Midbrain (tissue), 1 donor: ENCODE data around the gene CD83.
"Not testable (repeated sequence)": the region's sequence is repeated elsewhere in the genome, so short reads cannot be mapped to it uniquely, and the experiment has no call there.

Source experiments
- DNase-seq: peaks from one replicate; lab custom pipeline; 2025; lab: John Stamatoyannopoulos, UW

CD83 gene

GRCh38 chr6:14149053-14149738 is 31.6 kb downstream of the CD83 start:
- no peak for DNase-seq

DNA sequence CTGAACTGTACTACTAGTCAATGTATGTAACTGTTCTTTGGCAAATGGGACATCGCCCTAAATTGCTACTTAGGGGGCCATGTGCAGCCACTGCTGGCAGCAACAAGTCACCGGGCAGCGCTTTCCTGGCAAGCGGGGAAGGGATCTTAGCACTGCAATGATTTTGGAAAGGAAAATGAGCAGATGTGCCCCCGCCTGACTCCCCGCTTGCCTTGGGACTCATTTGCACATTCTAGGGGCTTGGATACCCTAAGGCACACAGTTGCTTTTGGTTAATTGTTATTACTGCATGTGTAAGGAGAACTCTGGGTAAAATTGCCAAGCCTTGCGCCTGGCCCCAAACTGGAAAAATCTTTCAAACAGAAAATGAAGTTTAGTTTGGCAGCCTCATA is 32.2 kb downstream of the CD83 start:
- no peak for DNase-seq

- not testable (repeated sequence) for DNase-seq
These were observed 33.7 kb downstream of the CD83 start for GRCh38 chr6:14151300-14151699.

GRCh38 chr6:14151773-14152172 is 34.2 kb downstream of the CD83 start:
- no peak for DNase-seq

GRCh38 chr6:14153228-14153627 is 35.7 kb downstream of the CD83 start:
- DNase-seq: no peak

GRCh38 chr6:14159090-14159489 is 41.5 kb downstream of the CD83 start:
- DNase-seq: no peak

DNA sequence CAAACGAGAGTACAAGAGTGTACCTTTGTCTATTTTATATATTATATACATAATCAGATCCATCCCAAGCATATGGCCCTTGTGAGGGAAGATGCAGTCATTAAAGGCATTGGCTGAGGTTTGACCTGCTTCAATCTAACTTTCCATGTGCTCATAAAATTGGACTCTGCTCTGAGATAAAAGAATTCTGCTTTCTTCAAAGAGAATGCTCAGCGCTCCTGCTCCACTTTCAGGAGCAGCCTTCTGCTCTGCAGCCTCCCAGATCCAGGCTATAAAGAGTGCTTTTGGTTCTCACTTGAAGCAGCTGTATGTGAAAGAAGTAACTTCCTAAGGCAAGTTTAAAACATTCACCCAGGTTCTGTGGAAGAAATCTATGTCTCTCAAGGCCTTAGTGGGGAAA is 45.3 kb downstream of the CD83 start:
- no peak for DNase-seq

- no peak for DNase-seq
These were observed 47.5 kb downstream of the CD83 start for GRCh38 chr6:14165091-14165490.

- DNase-seq: no peak
These were observed 49.3 kb downstream of the CD83 start for GRCh38 chr6:14166839-14167238.

GRCh38 chr6:14170128-14170527 is 52.6 kb downstream of the CD83 start:
- DNase-seq: no peak

GRCh38 chr6:14172562-14172961 is 55.0 kb downstream of the CD83 start:
- no peak for DNase-seq

GRCh38 chr6:14174226-14174625 is 56.7 kb downstream of the CD83 start:
- DNase-seq: no peak

DNA sequence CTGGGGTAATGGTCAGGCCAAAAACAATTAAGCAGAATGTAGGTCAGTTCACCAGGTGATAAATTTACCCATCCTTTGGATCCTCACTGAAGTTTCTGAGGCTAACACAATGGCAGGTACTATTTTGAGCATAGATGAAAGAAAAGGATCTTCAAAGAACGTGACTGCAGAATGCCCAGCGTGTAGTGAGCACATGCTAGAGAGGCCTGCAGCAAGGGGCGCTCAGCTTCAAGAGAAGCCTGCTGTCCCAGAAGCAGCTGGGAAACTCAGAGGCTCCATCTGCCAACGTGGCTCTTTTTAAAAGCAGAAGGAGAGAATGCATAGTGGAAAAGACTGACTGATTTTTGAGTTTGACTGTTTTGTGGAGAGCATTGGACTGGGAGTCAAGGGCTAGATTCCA is 57.4 kb downstream of the CD83 start:
- DNase-seq: no peak

DNA sequence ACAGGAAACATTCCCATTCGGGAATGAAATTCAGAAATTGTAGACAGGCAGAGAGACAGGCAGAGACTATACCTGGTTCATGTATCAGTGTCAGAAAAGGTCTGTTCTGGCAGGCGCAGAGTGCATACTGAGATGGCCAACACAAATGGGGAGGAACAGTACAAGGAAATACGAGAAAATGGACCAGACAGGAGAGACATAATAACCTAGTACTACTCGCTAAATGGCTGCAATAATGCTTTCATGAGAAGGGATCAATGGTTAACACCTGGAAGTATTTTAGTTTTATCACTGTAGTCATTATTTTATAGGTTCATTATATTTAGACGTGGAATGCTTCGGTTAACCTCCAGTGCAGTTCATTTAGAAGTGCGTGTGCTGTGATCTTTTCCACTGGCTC is 58.9 kb downstream of the CD83 start:
- no peak for DNase-seq

- no peak for DNase-seq
These were observed 60.0 kb downstream of the CD83 start for GRCh38 chr6:14177413-14178082.

DNA sequence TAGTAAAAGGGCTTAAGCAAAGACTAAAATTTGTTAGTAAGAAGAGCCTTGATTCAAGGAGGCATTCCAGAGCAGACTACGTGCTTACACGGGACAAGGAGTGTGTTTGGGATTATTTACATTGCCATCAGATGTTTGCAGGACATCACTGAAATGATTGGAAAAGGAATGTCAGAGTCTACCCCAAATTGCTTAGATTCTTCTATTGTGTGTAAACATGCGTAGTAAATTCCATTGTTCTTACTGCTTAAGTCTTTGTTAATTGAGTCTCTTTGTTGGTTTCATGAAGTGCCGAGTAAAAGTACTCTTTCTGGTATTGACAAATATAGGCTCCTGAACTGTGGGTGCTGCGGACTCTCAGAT is 60.5 kb downstream of the CD83 start:
- DNase-seq: no peak

DNA sequence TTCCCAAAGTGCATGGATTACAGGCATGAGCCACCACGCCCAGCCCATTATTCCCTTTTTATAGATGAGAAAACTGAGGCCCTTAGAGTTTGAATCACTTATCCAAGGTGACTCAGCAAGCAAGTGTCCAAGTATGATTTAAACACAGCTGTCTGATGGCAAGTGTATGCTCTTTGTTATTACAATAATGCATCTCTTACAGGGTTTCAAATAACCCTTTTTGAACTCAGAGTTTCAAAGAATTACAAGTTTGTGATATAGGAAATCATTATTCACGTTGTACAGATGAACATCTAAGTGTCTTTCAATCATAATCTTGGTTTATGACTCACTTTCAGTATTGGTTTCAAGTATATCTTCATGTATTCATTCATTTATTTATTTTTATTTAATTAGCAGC is 63.0 kb downstream of the CD83 start:
- DNase-seq: no peak

GRCh38 chr6:14182916-14183315 is 65.3 kb downstream of the CD83 start:
- DNase-seq: no peak
